ENCODE data around the gene CDK5.
"Not testable (repeated sequence)": the region's sequence is repeated elsewhere in the genome, so short reads cannot be mapped to it uniquely, and the experiment has no call there.

Gene CDK5

GRCh38 chr7:151013356-151013732 is 44.4 kb downstream of the CDK5 start:
- no peak for DNase-seq

GRCh38 chr7:151012911-151013347 is 44.8 kb downstream of the CDK5 start:
- DNase-seq, result peak in 3 of 6 experiments; percentile 14 to 56 (median 34)

- DNase-seq, result no peak
Observed at GRCh38 chr7:151012031-151012692, 45.5 kb downstream of the CDK5 start.

GRCh38 chr7:151011616-151012015 is 46.1 kb downstream of the CDK5 start:
- not testable (repeated sequence) for DNase-seq

GRCh38 chr7:151011097-151011409 is 46.6 kb downstream of the CDK5 start:
- peak in 1 of 6 experiments; percentile 13 for DNase-seq

- peak in 5 of 6 experiments; percentile 13 to 41 (median 29) for DNase-seq
Observed at GRCh38 chr7:151010307-151011096, 47.2 kb downstream of the CDK5 start.

GRCh38 chr7:151010037-151010306 is 47.7 kb downstream of the CDK5 start:
- no peak for DNase-seq

GRCh38 chr7:151009327-151010036 is 48.2 kb downstream of the CDK5 start:
- no peak for DNase-seq

GRCh38 chr7:151008511-151009323 is 49.0 kb downstream of the CDK5 start:
- DNase-seq, result peak; percentile 30 to 85 (median 66)

- peak in 5 of 6 experiments; percentile 19 to 66 (median 43) for DNase-seq
Observed at GRCh38 chr7:151008143-151008510, 49.6 kb downstream of the CDK5 start.

GRCh38 chr7:151007469-151007898 is 50.2 kb downstream of the CDK5 start:
- DNase-seq, result no peak

GRCh38 chr7:151006590-151007300 is 51.0 kb downstream of the CDK5 start:
- no peak for DNase-seq

- no peak for DNase-seq
Observed at GRCh38 chr7:151005566-151005965, 52.1 kb downstream of the CDK5 start.

Data from stimulated activated naive CD4-positive, alpha-beta T cell (primary cell).